H1 (cell line): ENCODE measurements around the gene KSR2. TPM values are rescaled to one million over a fixed set of nuclear protein-coding genes. Genes with fewer than 3 reads are reported as not detected.
"Not testable (repeated sequence)": the region's sequence is repeated elsewhere in the genome, so short reads cannot be mapped to it uniquely, and the experiment has no call there.

Experiments
- CTCF ChIA-PET: fragments of 300-600 bp; sonication (Branson Sonifier 250); formaldehyde crosslinking; loops from one replicate; lab custom pipeline; 2021; ENCODE audit not compliant: partially characterized antibody; lab: Charles Lee
- POLR2A ChIA-PET: fragments of 300-600 bp; sonication (Branson Sonifier 250); formaldehyde crosslinking; loops from one replicate; lab custom pipeline; 2021; ENCODE audit warnings: inconsistent platforms; ENCODE audit not compliant: partially characterized antibody; lab: Charles Lee
- DNase-seq, 2 experiments: peaks; one replicate each; pipeline versions ENCODE4 v3.0.0 to v3.0.0-alpha.2; 2010 to 2022; ENCODE audit warnings: low spot score in 2 of 2, low read depth in 1 of 2, mixed read lengths in 1 of 2
- FAIRE-seq: peaks from 2 replicates; lab custom pipeline; 2011; peaks lifted over from hg19 to GRCh38; lab: Jason Lieb, UNC
- H2AFZ ChIP-seq: 2 replicates; pipeline ENCODE4 v1.8.1; 2012; ENCODE audit warnings: low read length, inconsistent platforms
- H2AK5ac ChIP-seq: 2 replicates; pipeline ENCODE4 v1.6.1; 2013; ENCODE audit warnings: low read depth, low read length
- H2BK120ac ChIP-seq: replicated peaks from 2 replicates; pipeline ENCODE3; 2013; ENCODE audit warnings: low read depth, low read length, inconsistent platforms
- H2BK12ac ChIP-seq: 2 replicates; pipeline ENCODE4 v1.6.1; 2013; ENCODE audit warnings: low read depth, low read length
- H2BK15ac ChIP-seq: 2 replicates; pipeline ENCODE4 v1.6.1; 2013; ENCODE audit warnings: low read length
- H2BK20ac ChIP-seq: 2 replicates; pipeline ENCODE4 v1.6.1; 2013; ENCODE audit warnings: low read length
- H2BK5ac ChIP-seq: 2 replicates; pipeline ENCODE4 v1.6.1; 2013; ENCODE audit warnings: low read depth, low read length
- H3K14ac ChIP-seq: 2 replicates; pipeline ENCODE4 v1.6.1; 2013; ENCODE audit warnings: inconsistent platforms; ENCODE audit not compliant: insufficient read length
- H3K18ac ChIP-seq: 2 replicates; pipeline ENCODE4 v1.6.1; 2013; ENCODE audit warnings: low read length; ENCODE audit errors: extremely low read depth
- H3K23ac ChIP-seq: 2 replicates; pipeline ENCODE4 v1.6.1; 2013; ENCODE audit warnings: inconsistent platforms; ENCODE audit not compliant: insufficient read length
- H3K23me2 ChIP-seq: 2 replicates; pipeline ENCODE4 v1.6.1; 2013; ENCODE audit warnings: low read depth, low read length
- H3K27ac ChIP-seq: 2 replicates; pipeline ENCODE4 v1.6.1; 2011; ENCODE audit warnings: low read depth, low read length, inconsistent platforms
- H3K27me3 ChIP-seq, 4 experiments: replicated peaks in 1 of 4; 1 replicate in 1 of 4; 2 replicates in 3 of 4; pipeline versions ENCODE4 v1.6.1 to v1.8.1; 2011 to 2013; ENCODE audit warnings: low read length in 3 of 4, mild to moderate bottlenecking in 3 of 4, inconsistent platforms in 2 of 4, mixed read lengths in 2 of 4, moderate library complexity in 1 of 4; ENCODE audit not compliant: control insufficient read depth in 3 of 4, insufficient read depth in 3 of 4; ENCODE audit errors: extremely low read depth in 1 of 4
- H3K36me3 ChIP-seq, 4 experiments: 2 replicates each; pipeline versions ENCODE4 v1.6.1 to v1.8.1; 2011 to 2013; ENCODE audit warnings: mild to moderate bottlenecking in 4 of 4, low read length in 3 of 4, moderate library complexity in 2 of 4, control low read depth in 1 of 4, inconsistent platforms in 1 of 4; ENCODE audit not compliant: insufficient read depth in 4 of 4, control insufficient read depth in 2 of 4
- H3K4ac ChIP-seq: replicated peaks from 2 replicates; pipeline ENCODE3; 2013; ENCODE audit warnings: low read length, low read depth, mixed read lengths, inconsistent platforms; ENCODE audit not compliant: insufficient read length
- H3K4me1 ChIP-seq, 4 experiments: replicated peaks in 1 of 4; 1 replicate in 1 of 4; 2 replicates in 3 of 4; pipeline versions ENCODE4 v1.6.1 to v1.8.1; 2011 to 2013; ENCODE audit warnings: low read length in 3 of 4, inconsistent platforms in 2 of 4, mixed read lengths in 1 of 4; ENCODE audit not compliant: insufficient read depth in 4 of 4, control insufficient read depth in 3 of 4
- H3K4me2 ChIP-seq, 2 experiments: 2 replicates each; pipeline versions ENCODE4 v1.6.1 to v1.8.1; 2011 to 2013; ENCODE audit warnings: low read depth in 2 of 2, low read length in 2 of 2, control low read depth in 1 of 2, inconsistent platforms in 1 of 2, mild to moderate bottlenecking in 1 of 2; ENCODE audit not compliant: insufficient read depth in 1 of 2
- H3K4me3 ChIP-seq, 4 experiments: fragments of 200-600, 300-600 bp in 1 of 4; sonication (generic), shearing (Covaris generic), sonication (Bioruptor Twin) in 1 of 4; 2 replicates each; pipeline versions ENCODE4 v1.5.1 to v1.8.1; 2011 to 2016; ENCODE audit warnings: low read length in 4 of 4, low read depth in 3 of 4, control low read depth in 2 of 4, inconsistent platforms in 2 of 4, mild to moderate bottlenecking in 2 of 4, mixed read lengths in 1 of 4, moderate library complexity in 1 of 4; ENCODE audit not compliant: insufficient read depth in 2 of 4; ENCODE audit errors: extremely low read depth in 1 of 4
- H3K56ac ChIP-seq: replicated peaks from 2 replicates; pipeline ENCODE3; 2013; ENCODE audit warnings: low read depth, mild to moderate bottlenecking, mixed read lengths, low read length, inconsistent platforms; ENCODE audit not compliant: insufficient read length
- H3K79me1 ChIP-seq: 2 replicates; pipeline ENCODE4 v1.6.1; 2013; ENCODE audit warnings: low read depth, low read length, control low read depth
- H3K79me2 ChIP-seq, 2 experiments: 2 replicates each; pipeline versions ENCODE4 v1.6.1 to v1.8.1; 2012 to 2013; ENCODE audit warnings: low read length in 2 of 2, mild to moderate bottlenecking in 2 of 2, inconsistent platforms in 1 of 2; ENCODE audit not compliant: insufficient read depth in 2 of 2, control insufficient read depth in 1 of 2
- H3K9ac ChIP-seq, 4 experiments: replicated peaks in 1 of 4; 1 replicate in 1 of 4; 2 replicates in 3 of 4; pipeline versions ENCODE4 v1.6.1 to v1.8.1; 2011 to 2013; ENCODE audit warnings: low read depth in 3 of 4, low read length in 3 of 4, control low read depth in 2 of 4, mild to moderate bottlenecking in 2 of 4, moderate library complexity in 2 of 4, inconsistent platforms in 1 of 4; ENCODE audit errors: extremely low read depth in 1 of 4
- H3K9me3 ChIP-seq, 2 experiments: 2 replicates each; pipeline versions ENCODE4 v1.6.1 to v1.8.1; 2012 to 2013; ENCODE audit warnings: mild to moderate bottlenecking in 2 of 2, moderate library complexity in 2 of 2, control low read depth in 1 of 2, inconsistent platforms in 1 of 2, low read depth in 1 of 2, low read length in 1 of 2, mixed read lengths in 1 of 2; ENCODE audit not compliant: insufficient read depth in 2 of 2
- H4K20me1 ChIP-seq, 2 experiments: replicated peaks in 1 of 2; 2 replicates each; pipeline versions ENCODE3 to v1.8.1; 2011 to 2013; ENCODE audit warnings: inconsistent platforms in 2 of 2, low read length in 2 of 2, mild to moderate bottlenecking in 1 of 2; ENCODE audit not compliant: insufficient read depth in 2 of 2, control insufficient read depth in 1 of 2
- H4K5ac ChIP-seq: 2 replicates; pipeline ENCODE4 v1.6.1; 2013; ENCODE audit warnings: low read length, low read depth, mixed read lengths, inconsistent platforms; ENCODE audit not compliant: insufficient read length
- H4K8ac ChIP-seq: 2 replicates; pipeline ENCODE4 v1.8.0; 2013; ENCODE audit warnings: mild to moderate bottlenecking, moderate library complexity, low read length, inconsistent platforms; ENCODE audit not compliant: insufficient read depth; ENCODE audit errors: extremely low read depth
- H4K91ac ChIP-seq: replicated peaks from 2 replicates; pipeline ENCODE3; 2013; ENCODE audit warnings: low read length, mixed read lengths, inconsistent platforms; ENCODE audit not compliant: insufficient read length
- polyA plus RNA-seq, 7 experiments: library from polyadenylated mRNA; depleted of rRNA in 3 of 7; stranded (reverse) in 5 of 7; unstranded in 2 of 7; fragments of >200 nt in 5 of 7; fragments of 200-250 nt in 2 of 7; gene quantifications; 1 replicate in 5 of 7; 2 replicates in 1 of 7; 4 replicates in 1 of 7; pipeline versions ENCODE4 v1.2.1 to v1.2.3, GENCODE V29; 2011 to 2013; ENCODE audit warnings: missing spikeins in 2 of 7, mixed read lengths in 2 of 7
- total RNA-seq: library from RNA; stranded (reverse); fragmentation: NEBNext Ultra II Directional; extraction: Animal tissue kit (Norgen Biotek cat#: 25700); gene quantifications from 2 replicates; pipeline ENCODE4 v1.2.1, GENCODE V29; 2021

KSR2 gene
- total and polyA plus RNA-seq, 2 of the 8 experiments (the other 6 are each of a cell fraction or from before 2014, with no cell fraction given) = 0.74 to 2.2 TPM

- H3K9me3 ChIP-seq, H3K56ac ChIP-seq, H3K4me3 ChIP-seq, H3K79me1 ChIP-seq, H3K4me1 ChIP-seq, H4K20me1 ChIP-seq, H2BK5ac ChIP-seq, H3K23me2 ChIP-seq, H2AFZ ChIP-seq, DNase-seq, H3K14ac ChIP-seq, H4K91ac ChIP-seq, H3K79me2 ChIP-seq, H4K8ac ChIP-seq, H3K4me2 ChIP-seq, H2BK15ac ChIP-seq, H3K4ac ChIP-seq, H2BK20ac ChIP-seq, H2BK12ac ChIP-seq, H3K9ac ChIP-seq, H3K36me3 ChIP-seq, H2AK5ac ChIP-seq, H3K27me3 ChIP-seq, FAIRE-seq, H2BK120ac ChIP-seq, H3K18ac ChIP-seq, H4K5ac ChIP-seq, H3K27ac ChIP-seq, H3K23ac ChIP-seq, POLR2A ChIA-PET: not testable (repeated sequence)
- CTCF ChIA-PET = interaction anchor here (1.2 kb wide), 1 partner anchor 9 kb away, joined by 3 read pairs; no protein-coding TSS in a partner anchor
Measured at GRCh38 chr12:117746358-117746757, 222.4 kb downstream of the KSR2 start.
